Breast epithelium (tissue), 4 donors: ENCODE measurements around the gene IFI44L. TPM values are rescaled to one million over a fixed set of nuclear protein-coding genes. Genes with fewer than 3 reads are reported as not detected.

Experiments
- DNase-seq, 2 donors: peaks; one replicate each; pipeline ENCODE4 v3.0.0-alpha.2; 2019; ENCODE audit warnings: low spot score in 2 of 2
- H3K27ac ChIP-seq, 2 donors: fragments of 200-600 bp; sonication (generic) in 1 of 2; one replicate each; pipeline ENCODE4 v1.5.1; 2016 to 2019; ENCODE audit warnings: mild to moderate bottlenecking in 1 of 2
- H3K27me3 ChIP-seq, 2 donors: fragments of 200-600 bp; sonication (generic) in 1 of 2; one replicate each; pipeline versions ENCODE4 v1.5.1 to v1.6.0; 2017 to 2019; ENCODE audit warnings: control low read depth in 1 of 2, mild to moderate bottlenecking in 1 of 2
- H3K36me3 ChIP-seq: fragments of 200-600 bp; one replicate; pipeline ENCODE4 v1.5.1; 2019
- H3K4me1 ChIP-seq, 2 donors: fragments of 200-600 bp; sonication (generic); one replicate each; pipeline ENCODE4 v1.5.1; 2016 to 2019; ENCODE audit warnings: control low read depth in 1 of 2
- H3K4me3 ChIP-seq, 3 donors: fragments of 200-600 bp; sonication (generic); 1 replicate in 2 of 3; 2 replicates in 1 of 3; pipeline ENCODE4 v1.5.1; 2016 to 2019; ENCODE audit warnings: mild to moderate bottlenecking in 3 of 3, moderate library complexity in 2 of 3
- H3K9me3 ChIP-seq, 2 donors: fragments of 200-600 bp; sonication (generic) in 1 of 2; one replicate each; pipeline ENCODE4 v1.5.1; 2016 to 2019; ENCODE audit warnings: control low read depth in 1 of 2
- CTCF ChIP-seq, 3 donors: fragments of 450-650 bp; IDR thresholded peaks; one replicate each; pipeline ENCODE4 v1.5.1; 2016 to 2017; ENCODE audit warnings: antibody characterized with exemption in 3 of 3, mild to moderate bottlenecking in 3 of 3, moderate library complexity in 3 of 3
- POLR2A ChIP-seq: fragments of 450-650 bp; IDR thresholded peaks from one replicate; pipeline ENCODE4 v1.6.1; 2016; ENCODE audit warnings: antibody characterized with exemption, mild to moderate bottlenecking, moderate library complexity
- POLR2AphosphoS5 ChIP-seq, 3 donors: sonication (generic); formaldehyde crosslinking; IDR thresholded peaks; one replicate each; pipeline ENCODE4 v1.6.1; 2017; ENCODE audit warnings: antibody characterized with exemption in 3 of 3
- intact Hi-C: fragments of 100-400 bp; cut with DNase I; formaldehyde crosslinking; loops from one replicate; pipeline ENCODE4 v1.15.1; 2023; ENCODE audit warnings: low total_unique reads
- total RNA-seq, 3 donors: library from RNA; depleted of rRNA; stranded (reverse); fragments of >200 nt; gene quantifications; one replicate each; pipeline ENCODE4 v1.1.0, GENCODE V29; 2016

IFI44L gene
- total RNA-seq, 3 donors from 2014 or later = 4.3 to 13.4 (median 7.8) TPM

GRCh38 chr1:78672428-78672827, 52.2 kb downstream of the IFI44L start:
- Histone ChIP-seq H3K36me3 (no peaks in the 10 kb centered on the region), H3K27me3 (no peaks in the 10 kb centered on the region), H3K4me1 (no peaks in the 10 kb centered on the region), H3K4me3 (no peak overlapping the region), H3K27ac (no peak overlapping the region), H3K9me3 (no peaks in the 10 kb centered on the region)
- DNase-seq = no peak
- no peak for TF ChIP-seq POLR2A
- TF ChIP-seq POLR2AphosphoS5 (IDR thresholded peaks at IDR 0.05) = no peak
- TF ChIP-seq CTCF (IDR thresholded peaks at IDR 0.05) = no peak
- intact Hi-C loops = no loop called here

GRCh38 chr1:78673120-78673519, 52.9 kb downstream of the IFI44L start:
- no peaks in the 10 kb centered on the region for H3K36me3 ChIP-seq
- intact Hi-C loops = no loop called here
- no peaks in the 10 kb centered on the region for H3K27me3 ChIP-seq
- no peaks in the 10 kb centered on the region for H3K4me1 ChIP-seq
- no peak overlapping the region for H3K4me3 ChIP-seq
- no peak overlapping the region for H3K27ac ChIP-seq
- H3K9me3 ChIP-seq = no peaks in the 10 kb centered on the region
- TF ChIP-seq POLR2AphosphoS5 (IDR thresholded peaks at IDR 0.05) = no peak
- TF ChIP-seq POLR2A = no peak
- TF ChIP-seq CTCF (IDR thresholded peaks at IDR 0.05) = no peak
- DNase-seq = no peak

GRCh38 chr1:78676347-78676982, 56.2 kb downstream of the IFI44L start:
- Histone ChIP-seq H3K27ac (no peak overlapping the region), H3K4me3 (no peak overlapping the region), H3K4me1 (no peaks in the 10 kb centered on the region), H3K27me3 (no peaks in the 10 kb centered on the region), H3K36me3 (no peaks in the 10 kb centered on the region), H3K9me3 (no peaks in the 10 kb centered on the region)
- no peak for DNase-seq
- intact Hi-C loops = no loop called here
- TF ChIP-seq POLR2A (no peak), CTCF (IDR thresholded peaks at IDR 0.05) (peak; percentile 78 to 89 (median 80))

GRCh38 chr1:78676993-78677392, 56.7 kb downstream of the IFI44L start:
- TF ChIP-seq CTCF (IDR thresholded peaks at IDR 0.05) (no peak), POLR2AphosphoS5 (IDR thresholded peaks at IDR 0.05) (no peak), POLR2A (no peak)
- Histone ChIP-seq H3K9me3 (no peaks in the 10 kb centered on the region), H3K4me1 (no peaks in the 10 kb centered on the region), H3K36me3 (no peaks in the 10 kb centered on the region), H3K27ac (no peak overlapping the region), H3K27me3 (no peaks in the 10 kb centered on the region), H3K4me3 (no peak overlapping the region)
- DNase-seq = no peak
- intact Hi-C loops = no loop called here

GRCh38 chr1:78677788-78678187, 57.5 kb downstream of the IFI44L start:
- Histone ChIP-seq H3K27me3 (no peaks in the 10 kb centered on the region), H3K4me1 (no peaks in the 10 kb centered on the region), H3K27ac (no peak overlapping the region), H3K9me3 (no peaks in the 10 kb centered on the region), H3K4me3 (no peak overlapping the region), H3K36me3 (no peaks in the 10 kb centered on the region)
- DNase-seq = no peak
- no peak for TF ChIP-seq POLR2AphosphoS5 (IDR thresholded peaks at IDR 0.05)
- TF ChIP-seq CTCF (IDR thresholded peaks at IDR 0.05) = no peak
- no peak for TF ChIP-seq POLR2A
- intact Hi-C loops = no loop called here
